Hematopoietic multipotent progenitor cell treated with erythropoietin and hydrocortisone succinate and interleukin-3 and kit ligand, for 17 days (in vitro differentiated cells): ENCODE data around the gene CDR2.
"Not testable (repeated sequence)": the region's sequence is repeated elsewhere in the genome, so short reads cannot be mapped to it uniquely, and the experiment has no call there.

Experiments
- DNase-seq: peaks from one replicate; pipeline ENCODE4 v3.0.0-alpha.2; 2015; ENCODE audit warnings: low spot score

CDR2 gene

DNA sequence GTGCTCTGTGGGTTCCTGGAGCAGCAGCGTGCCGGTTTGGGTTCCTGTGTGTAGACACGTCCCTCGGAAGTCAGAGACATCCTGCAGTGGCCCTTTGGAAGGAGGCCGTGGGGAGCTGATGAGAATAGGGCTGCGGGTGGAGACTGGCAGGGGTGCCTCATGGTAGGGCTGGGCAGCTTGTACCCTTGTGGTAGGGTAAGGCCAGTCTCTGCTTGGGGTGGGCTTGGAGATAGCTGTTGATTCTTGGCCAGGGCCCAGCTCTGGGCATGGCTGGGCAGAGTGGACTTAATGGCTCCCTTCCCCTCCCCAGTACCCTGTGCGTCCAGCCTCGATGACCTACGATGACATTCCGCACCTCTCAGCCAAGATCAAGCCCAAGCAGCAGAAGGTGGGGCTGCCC is 66.6 kb downstream of the CDR2 start:
- DNase-seq = no peak

DNA sequence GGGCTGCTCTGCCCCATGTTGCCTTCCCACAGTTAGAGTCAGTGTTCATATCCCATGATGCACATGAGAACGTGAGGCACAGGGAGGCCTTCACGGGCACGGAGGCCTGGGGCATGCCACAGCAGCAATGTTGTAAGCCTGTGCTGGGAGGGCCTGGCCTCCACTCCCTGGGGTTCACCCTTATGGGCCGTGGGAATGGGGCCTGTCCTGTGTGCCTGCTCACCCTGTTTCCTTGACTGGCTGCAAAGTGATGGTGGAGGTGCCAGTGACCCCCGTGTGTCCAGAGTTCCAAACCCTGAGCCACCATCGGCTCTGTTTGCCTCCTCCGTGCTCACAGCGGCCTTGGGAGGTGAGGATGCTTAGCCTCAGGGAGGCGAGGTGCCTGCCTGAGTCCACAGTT is 67.6 kb downstream of the CDR2 start:
- DNase-seq = no peak

DNA sequence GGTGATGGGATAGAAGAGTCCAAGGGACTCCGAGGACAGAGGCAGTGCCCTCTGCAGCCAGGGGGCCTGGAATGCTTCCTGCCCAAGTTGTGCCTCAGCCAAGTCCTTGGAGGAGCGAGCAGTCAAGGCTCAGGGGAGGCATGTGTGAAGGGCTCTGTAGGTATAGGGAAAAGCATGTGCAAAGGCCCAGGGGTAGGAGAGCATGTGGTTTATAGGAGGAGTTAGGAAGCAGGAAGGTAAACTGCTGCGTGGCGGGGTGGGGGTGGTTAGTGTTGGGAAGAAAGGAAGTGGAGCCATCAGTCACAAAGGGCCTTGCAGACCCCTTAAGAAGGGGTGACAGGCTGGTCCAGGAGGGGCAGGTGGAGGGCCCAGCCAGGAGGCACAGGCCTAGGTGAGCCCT is 70.0 kb downstream of the CDR2 start:
- no peak for DNase-seq

DNA sequence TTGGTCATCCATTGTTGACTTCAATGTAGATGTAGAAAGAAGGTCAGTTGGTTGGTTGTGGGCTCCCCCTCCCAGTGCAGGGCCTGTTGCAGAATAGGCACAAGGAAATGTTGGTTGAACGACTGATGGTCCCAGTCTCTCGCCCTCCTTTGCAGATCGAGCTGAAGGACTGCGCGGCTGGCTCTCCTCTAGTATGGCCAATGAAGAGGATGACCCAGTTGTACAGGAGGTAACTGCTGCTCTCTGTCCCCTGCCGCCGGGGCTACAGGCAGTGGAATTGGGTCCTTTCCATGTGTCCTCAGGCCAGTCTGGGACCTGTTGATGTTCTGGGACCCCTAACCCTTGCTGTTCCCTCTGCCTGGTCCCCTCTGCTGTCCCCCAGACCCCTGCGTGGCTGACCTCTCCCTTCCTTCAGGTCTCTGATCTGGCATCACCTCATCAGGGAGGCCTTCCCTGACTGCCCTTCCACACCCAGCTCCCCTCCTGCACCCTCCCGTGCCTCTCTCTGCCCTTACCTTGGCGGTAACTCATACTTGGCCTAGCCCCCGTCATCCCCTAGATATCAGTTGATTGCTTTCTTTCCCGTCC is 71.5 kb downstream of the CDR2 start:
- DNase-seq = no peak

DNA sequence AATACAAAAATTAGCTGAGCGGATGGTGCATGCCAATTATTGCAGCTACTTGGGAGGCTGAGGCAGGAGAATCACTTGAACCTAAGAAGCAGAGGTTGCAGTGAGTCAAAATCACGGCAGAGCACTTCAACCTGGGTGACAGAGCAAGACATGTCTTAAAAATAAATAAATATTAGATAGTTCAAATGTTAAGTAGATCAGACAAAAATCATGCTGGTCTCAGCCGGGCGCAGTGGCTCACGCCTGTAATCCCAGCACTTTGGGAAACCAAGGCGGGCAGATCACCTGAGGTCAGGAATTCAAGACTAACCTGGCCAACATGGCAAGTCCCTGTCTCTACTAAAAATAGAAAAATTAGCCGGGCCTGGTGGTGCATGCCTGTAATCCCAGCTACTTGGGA is 73.0 kb downstream of the CDR2 start:
- not testable (repeated sequence) for DNase-seq

DNA sequence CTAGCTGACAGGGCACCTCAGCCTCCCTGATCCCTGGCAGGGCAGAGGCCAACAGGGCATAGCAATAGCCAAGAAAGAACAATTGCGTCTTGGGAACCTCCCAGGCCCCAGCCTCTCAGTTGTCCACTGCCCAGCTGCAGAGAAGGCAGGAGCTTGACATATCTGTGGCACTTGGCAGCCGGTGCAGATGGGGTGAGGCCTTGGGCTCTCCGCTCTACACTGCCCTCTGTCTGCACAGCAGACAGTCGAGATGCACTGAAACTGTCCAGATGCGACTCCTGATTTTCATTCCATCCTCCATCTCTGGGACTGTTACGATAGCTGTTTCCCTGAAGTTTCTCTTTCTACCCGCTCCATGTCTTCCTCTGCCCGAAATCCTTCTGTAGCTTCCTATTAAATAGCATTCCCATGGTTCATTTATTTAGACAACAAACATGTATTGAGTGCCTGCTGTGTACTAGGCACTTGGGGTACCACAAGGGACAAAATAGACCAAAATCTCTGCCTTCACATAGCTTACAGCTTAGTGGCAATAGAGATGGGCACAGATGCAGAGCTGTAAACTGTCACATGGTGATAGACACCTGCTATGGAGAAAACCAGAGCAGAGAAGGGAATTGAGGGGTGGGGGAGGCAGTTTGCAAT is 73.9 kb downstream of the CDR2 start:
- peak; percentile 76 for DNase-seq

DNA sequence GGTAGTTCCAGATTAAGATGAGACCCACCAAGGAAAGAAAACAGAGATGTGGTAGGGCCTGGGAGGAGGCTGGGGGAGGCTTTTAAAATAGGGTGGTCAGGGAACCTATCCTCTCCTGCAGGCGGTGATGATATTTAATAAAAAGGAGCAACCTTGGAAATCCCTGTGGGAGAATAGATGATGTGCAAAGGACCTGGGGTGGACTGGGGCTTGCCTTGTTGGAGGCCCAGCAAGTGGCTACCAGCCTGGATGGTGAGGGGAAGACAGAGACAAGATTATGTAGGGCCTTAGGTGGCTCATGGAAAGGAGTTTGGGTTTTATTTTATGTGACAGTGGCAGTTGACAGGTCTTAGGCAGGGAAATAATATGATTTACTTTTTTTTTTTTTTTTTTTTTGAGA is 75.4 kb downstream of the CDR2 start:
- no peak for DNase-seq

DNA sequence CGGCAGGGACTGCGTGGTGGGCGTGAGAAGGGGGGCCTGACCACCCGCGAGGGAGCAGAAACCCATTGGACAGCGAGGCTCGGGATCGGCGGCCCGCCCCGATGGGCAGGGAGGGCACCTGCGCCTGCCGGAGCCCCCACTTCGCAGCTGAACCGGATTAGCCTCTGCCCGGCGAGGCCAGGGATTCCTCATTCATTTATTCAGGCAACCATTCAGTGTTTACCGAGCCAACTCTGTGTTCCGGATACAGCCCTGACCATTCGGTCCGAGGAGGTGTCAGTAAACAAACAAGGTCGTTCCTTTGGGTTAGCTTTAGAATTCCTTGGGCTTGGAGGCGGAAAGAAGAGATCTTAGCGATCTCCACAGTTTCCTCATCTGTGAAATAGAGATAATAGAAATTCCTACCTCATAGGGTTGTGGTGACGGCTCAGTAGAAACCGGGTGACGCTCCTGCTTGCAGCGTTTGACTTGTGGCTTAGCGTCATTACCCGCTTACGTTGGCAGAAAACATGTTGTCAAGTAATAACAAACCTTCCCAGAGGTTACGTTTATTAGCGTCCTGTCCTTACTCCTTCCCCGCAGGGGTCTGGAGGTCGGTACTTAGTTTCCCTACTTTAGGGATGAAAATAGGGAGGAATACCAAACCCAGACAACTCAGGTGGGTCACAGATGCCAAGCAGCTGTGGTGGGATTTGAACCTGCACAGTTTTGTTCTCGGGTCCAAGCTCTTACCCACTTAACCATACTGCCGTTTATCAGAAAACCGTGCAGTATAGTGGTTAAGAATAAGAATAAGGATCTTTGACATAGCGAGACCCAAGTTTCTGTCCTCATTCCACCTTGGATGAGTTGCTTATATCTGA is 76.3 kb downstream of the CDR2 start:
- DNase-seq = peak; percentile 93

DNA sequence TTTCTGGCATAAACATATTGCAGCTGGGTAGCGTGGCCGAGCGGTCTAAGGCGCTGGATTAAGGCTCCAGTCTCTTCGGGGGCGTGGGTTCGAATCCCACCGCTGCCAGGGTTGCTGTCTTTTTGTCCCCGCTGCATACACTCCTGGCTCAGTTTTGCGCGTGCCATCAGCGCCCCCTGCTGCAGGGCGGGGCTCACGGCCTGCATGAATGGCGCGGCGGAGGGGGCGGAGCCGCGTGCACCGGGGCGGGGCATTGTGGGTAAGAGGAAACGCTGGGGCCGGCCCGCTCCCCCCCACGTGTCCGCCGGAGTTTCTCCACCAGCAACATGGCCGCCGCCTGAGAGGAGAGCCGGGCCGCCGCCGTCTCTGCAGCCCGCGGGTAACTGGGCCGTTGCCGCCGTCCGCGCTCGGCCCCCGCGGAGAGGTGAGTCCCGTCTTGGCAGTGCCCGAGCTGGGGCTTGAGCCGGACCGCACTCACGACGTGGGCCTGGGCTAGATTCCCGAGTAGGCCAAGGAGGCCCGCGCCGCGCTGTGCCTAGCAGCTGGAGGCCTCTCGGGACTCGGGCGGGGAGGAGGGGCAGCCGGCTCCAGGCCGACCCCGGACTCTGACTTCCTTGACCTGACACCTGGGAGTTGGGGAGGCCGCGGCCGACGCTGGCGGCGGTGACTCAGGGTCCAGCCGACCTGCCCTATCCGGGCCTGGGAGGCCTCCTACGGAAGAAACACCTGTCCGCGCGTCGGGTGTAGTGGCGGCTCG is 77.1 kb downstream of the CDR2 start, which contains the start of gene POLR3E:
Gene POLR3E (plus strand): TSS at position 296 of the 757 bp plus-strand sequence. CDS start 5,560 bp downstream, outside the sequence.
- DNase-seq = peak; percentile 100

DNA sequence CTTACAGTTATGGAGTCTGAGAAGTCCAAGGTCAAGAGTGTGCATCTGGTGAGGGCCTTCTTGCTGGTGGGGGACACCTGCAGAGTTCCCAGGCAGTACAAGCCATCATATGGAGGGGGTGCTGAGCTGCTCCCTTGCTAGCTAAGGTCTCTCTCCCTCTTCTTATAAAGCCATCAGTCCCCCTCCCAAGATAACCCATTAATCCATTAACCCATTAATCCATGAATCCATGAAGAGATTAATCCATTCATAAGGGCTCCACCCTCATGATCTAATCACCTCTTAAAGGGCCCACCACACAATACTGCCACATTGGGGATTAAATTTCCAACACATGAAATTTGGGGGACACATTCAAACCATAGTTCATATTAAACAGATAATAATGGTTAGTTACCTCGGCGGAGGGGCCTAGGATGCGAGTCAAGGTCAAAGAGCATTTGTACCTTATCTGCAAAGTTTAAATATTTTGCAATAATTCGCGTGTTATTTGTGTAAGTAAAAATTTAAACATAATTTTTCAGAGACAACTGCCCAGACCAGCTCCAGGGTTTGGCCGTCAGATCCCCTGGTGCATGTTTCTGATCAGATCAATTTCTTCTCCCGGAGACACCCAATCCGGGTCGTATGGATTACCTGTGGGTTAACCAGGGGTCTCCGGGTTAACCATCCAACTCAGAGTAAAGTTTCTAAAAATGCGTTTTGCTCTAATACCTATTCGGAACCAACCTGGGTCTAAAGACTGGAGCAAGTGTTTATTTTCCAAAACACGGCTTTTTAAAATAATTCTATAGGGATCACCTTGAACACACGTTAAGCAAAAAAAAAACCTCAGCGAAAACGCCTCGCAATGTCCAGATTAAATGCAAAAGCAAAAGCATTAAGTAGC is 78.0 kb downstream of the CDR2 start:
- no peak for DNase-seq
